Neural progenitor cell (in vitro differentiated cells): ENCODE measurements around the gene TSPAN3. TPM values are rescaled to one million over a fixed set of nuclear protein-coding genes. Genes with fewer than 3 reads are reported as not detected.

Experiments used
- DNase-seq: peaks from one replicate; pipeline ENCODE4 v3.0.0-alpha.2; 2016; ENCODE audit warnings: low spot score
- H2AFZ ChIP-seq: fragments of 200-600 bp; sonication (generic); replicated peaks from 2 replicates; pipeline ENCODE4 v1.6.1; 2016; ENCODE audit warnings: antibody characterized with exemption
- H3F3A ChIP-seq: fragments of 200-600 bp; sonication (generic); 2 replicates; pipeline ENCODE4 v1.6.1; 2016; ENCODE audit warnings: antibody characterized with exemption, low read depth
- H3K27ac ChIP-seq: fragments of 200-600 bp; sonication (generic); 2 replicates; pipeline ENCODE4 v1.5.1; 2016; ENCODE audit warnings: mild to moderate bottlenecking
- H3K27me3 ChIP-seq: fragments of 200-600 bp; sonication (generic); 2 replicates; pipeline ENCODE4 v1.6.1; 2016; ENCODE audit warnings: mild to moderate bottlenecking, moderate library complexity
- H3K36me3 ChIP-seq: fragments of 200-600 bp; sonication (generic); 2 replicates; pipeline ENCODE4 v1.5.1; 2016
- H3K4me1 ChIP-seq: fragments of 200-600 bp; sonication (generic); 2 replicates; pipeline ENCODE4 v1.6.1; 2016; ENCODE audit warnings: mixed run types
- H3K4me2 ChIP-seq: fragments of 200-600 bp; sonication (generic); 2 replicates; pipeline ENCODE4 v1.6.1; 2016
- H3K4me3 ChIP-seq: fragments of 200-600 bp; sonication (generic); 2 replicates; pipeline ENCODE4 v1.5.1; 2016
- H3K79me2 ChIP-seq: fragments of 200-600 bp; sonication (generic); 2 replicates; pipeline ENCODE4 v1.6.1; 2016; ENCODE audit warnings: low read depth
- H3K9ac ChIP-seq: fragments of 200-600 bp; sonication (generic); 2 replicates; pipeline ENCODE4 v1.6.1; 2016
- H3K9me3 ChIP-seq: fragments of 200-600 bp; sonication (generic); 2 replicates; pipeline ENCODE4 v1.5.1; 2016; ENCODE audit warnings: low read depth
- H4K20me1 ChIP-seq: fragments of 200-600 bp; sonication (generic); 2 replicates; pipeline ENCODE4 v1.6.1; 2016; ENCODE audit warnings: low read depth
- H3K27ac Mint-ChIP-seq: 3 replicates; pipeline ENCODE4 v1.8.0; 2021; ENCODE audit warnings: mixed read lengths
- H3K27me3 Mint-ChIP-seq: 2 replicates; pipeline ENCODE4 v1.8.0; 2022; ENCODE audit warnings: low read depth, mild to moderate bottlenecking, inconsistent platforms, moderate library complexity, mixed read lengths; ENCODE audit not compliant: insufficient read depth
- H3K36me3 Mint-ChIP-seq: 3 replicates; pipeline ENCODE4 v1.8.0; 2021; ENCODE audit warnings: mixed read lengths
- H3K4me1 Mint-ChIP-seq: 3 replicates; pipeline ENCODE4 v1.8.0; 2021; ENCODE audit warnings: mixed read lengths
- H3K4me3 Mint-ChIP-seq: 3 replicates; pipeline ENCODE4 v1.8.0; 2021; ENCODE audit warnings: mild to moderate bottlenecking, moderate library complexity, mixed read lengths
- H3K9me3 Mint-ChIP-seq: 3 replicates; pipeline ENCODE4 v1.8.0; 2020; ENCODE audit warnings: mixed read lengths
- EZH2 ChIP-seq: fragments of 200-600 bp; sonication (generic); IDR thresholded peaks from 2 replicates; pipeline ENCODE4 v1.6.1; 2017; ENCODE audit warnings: antibody characterized with exemption, mild to moderate bottlenecking, moderate library complexity
- EZH2phosphoT487 ChIP-seq: fragments of 200-600 bp; sonication (generic); IDR thresholded peaks from 2 replicates; pipeline ENCODE4 v1.6.1; 2017; ENCODE audit warnings: antibody characterized with exemption
- total RNA-seq: library from RNA; depleted of rRNA; stranded (reverse); fragments of >200 nt; gene quantifications from 2 replicates; pipeline ENCODE4 v1.2.3, GENCODE V29; 2015; ENCODE audit warnings: low replicate concordance
- TF ChIP-seq, protein P1 (sequence below): fragments of 200-600 bp; sonication (generic); IDR thresholded peaks from 2 replicates; pipeline ENCODE4 v1.5.1; 2017; ENCODE audit warnings: antibody characterized with exemption, mild to moderate bottlenecking

The TSPAN3 gene
- total RNA-seq, 1 donor from 2014 or later = 474 TPM

DNA sequence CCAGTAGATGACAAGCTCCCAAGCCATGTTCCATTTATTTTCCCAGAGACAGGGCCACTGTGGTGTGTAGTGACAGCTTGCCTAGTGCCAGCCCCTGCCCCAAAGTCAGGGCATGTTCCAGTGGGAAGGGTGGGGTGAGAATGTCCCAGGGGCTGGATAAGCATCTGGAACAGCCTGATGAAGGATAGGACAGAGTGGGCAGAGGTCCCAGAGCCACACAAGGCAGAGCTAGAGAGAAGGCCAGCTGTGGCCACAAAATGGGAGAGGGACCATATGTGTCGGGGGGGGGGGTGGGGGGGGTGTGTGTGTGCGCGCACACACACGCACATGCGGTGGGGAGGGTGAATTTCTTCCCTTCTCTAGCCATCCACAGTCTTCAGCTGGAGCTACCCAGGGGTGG lies 27.0 kb upstream of the TSPAN3 start:
- H3K27ac Mint-ChIP-seq = no peak overlapping the region
- peaks cover 25% of the 10 kb centered on the region for H3K4me1 Mint-ChIP-seq
- Histone ChIP-seq H3F3A (no peaks in the 10 kb centered on the region), H3K9ac (no peak overlapping the region), H3K27ac (no peak overlapping the region), H3K36me3 (no peaks in the 10 kb centered on the region), H3K79me2 (no peaks in the 10 kb centered on the region), H3K4me1 (no peaks in the 10 kb centered on the region), H3K9me3 (no peaks in the 10 kb centered on the region), H3K27me3 (no peaks in the 10 kb centered on the region), H2AFZ (no peak overlapping the region), H3K4me3 (no peak overlapping the region), H4K20me1 (no peaks in the 10 kb centered on the region), H3K4me2 (no peak overlapping the region)
- H3K4me3 Mint-ChIP-seq = no peak overlapping the region
- H3K9me3 Mint-ChIP-seq = no peaks in the 10 kb centered on the region
- peaks cover 8% of the 10 kb centered on the region for H3K27me3 Mint-ChIP-seq
- no peak for DNase-seq
- H3K36me3 Mint-ChIP-seq = no peaks in the 10 kb centered on the region
- no peak for TF ChIP-seq EZH2phosphoT487
- TF ChIP-seq EZH2 = no peak
- TF ChIP-seq, protein P1, sequence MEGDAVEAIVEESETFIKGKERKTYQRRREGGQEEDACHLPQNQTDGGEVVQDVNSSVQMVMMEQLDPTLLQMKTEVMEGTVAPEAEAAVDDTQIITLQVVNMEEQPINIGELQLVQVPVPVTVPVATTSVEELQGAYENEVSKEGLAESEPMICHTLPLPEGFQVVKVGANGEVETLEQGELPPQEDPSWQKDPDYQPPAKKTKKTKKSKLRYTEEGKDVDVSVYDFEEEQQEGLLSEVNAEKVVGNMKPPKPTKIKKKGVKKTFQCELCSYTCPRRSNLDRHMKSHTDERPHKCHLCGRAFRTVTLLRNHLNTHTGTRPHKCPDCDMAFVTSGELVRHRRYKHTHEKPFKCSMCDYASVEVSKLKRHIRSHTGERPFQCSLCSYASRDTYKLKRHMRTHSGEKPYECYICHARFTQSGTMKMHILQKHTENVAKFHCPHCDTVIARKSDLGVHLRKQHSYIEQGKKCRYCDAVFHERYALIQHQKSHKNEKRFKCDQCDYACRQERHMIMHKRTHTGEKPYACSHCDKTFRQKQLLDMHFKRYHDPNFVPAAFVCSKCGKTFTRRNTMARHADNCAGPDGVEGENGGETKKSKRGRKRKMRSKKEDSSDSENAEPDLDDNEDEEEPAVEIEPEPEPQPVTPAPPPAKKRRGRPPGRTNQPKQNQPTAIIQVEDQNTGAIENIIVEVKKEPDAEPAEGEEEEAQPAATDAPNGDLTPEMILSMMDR = no peak

DNA sequence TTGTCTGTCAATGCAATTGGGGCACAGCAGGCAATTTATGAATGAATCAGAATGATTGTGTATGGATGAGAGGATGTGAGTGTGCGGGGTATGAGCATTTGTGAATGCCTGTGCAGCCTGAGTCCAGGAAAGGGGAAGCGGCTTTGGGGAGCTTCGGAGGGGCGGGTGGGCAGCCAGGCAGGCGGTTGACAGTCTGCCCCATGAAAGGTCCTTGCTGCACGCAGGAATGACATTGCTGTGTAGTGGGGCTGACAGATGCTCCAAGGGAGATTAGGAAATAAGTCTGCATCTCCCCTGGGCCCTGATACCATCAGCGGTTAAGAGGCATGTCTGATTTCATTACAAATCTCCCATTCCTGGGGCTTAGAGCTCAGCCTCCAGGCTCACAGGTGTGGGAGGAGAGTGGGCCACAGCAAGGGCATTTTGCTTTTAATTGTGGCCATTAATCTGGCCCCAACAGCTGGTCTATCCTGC lies 26.4 kb upstream of the TSPAN3 start:
- Mint-ChIP-seq H3K4me3 (no peak overlapping the region), H3K36me3 (no peaks in the 10 kb centered on the region), H3K27me3 (peaks cover 8% of the 10 kb centered on the region), H3K9me3 (no peaks in the 10 kb centered on the region), H3K27ac (no peak overlapping the region), H3K4me1 (peaks cover 25% of the 10 kb centered on the region)
- Histone ChIP-seq H2AFZ (no peak overlapping the region), H3K4me1 (no peaks in the 10 kb centered on the region), H4K20me1 (no peaks in the 10 kb centered on the region), H3K4me2 (no peak overlapping the region), H3K4me3 (no peak overlapping the region), H3K27me3 (no peaks in the 10 kb centered on the region), H3K79me2 (no peaks in the 10 kb centered on the region), H3K9ac (no peak overlapping the region), H3K36me3 (no peaks in the 10 kb centered on the region), H3K9me3 (no peaks in the 10 kb centered on the region), H3K27ac (no peak overlapping the region), H3F3A (no peaks in the 10 kb centered on the region)
- no peak for DNase-seq
- TF ChIP-seq EZH2phosphoT487 (no peak), EZH2 (no peak)
- TF ChIP-seq, protein P1 = no peak

DNA sequence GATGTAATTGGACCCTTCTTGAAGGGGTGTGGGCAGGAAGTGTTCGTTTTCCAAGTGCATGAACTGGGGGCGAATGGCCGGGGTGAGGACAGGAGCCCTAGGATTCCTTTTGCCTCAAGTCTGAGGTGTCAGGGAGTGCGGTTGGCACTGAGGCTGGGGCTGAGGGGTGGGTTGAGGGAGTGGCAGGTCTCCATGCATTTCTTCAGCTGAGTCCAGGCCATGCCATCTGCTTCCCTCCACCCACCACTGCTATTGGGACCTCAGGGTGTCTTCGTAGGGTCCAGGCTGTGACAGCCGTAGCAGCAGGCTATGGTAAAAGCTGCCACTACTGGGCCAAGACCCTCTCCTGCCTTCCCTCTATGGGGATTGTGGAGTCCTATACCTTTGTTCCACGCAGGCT lies 25.6 kb upstream of the TSPAN3 start:
- H3K27me3 ChIP-seq = no peaks in the 10 kb centered on the region
- H3K36me3 ChIP-seq = no peaks in the 10 kb centered on the region
- DNase-seq = no peak

More for the DNA sequence above, 25.6 kb upstream of the TSPAN3 start:
- TF ChIP-seq, protein P1 = no peak
- TF ChIP-seq EZH2phosphoT487 = no peak
- TF ChIP-seq EZH2 = no peak
- no peak overlapping the region for H3K27ac Mint-ChIP-seq
- Histone ChIP-seq H3K9me3 (no peaks in the 10 kb centered on the region), H2AFZ (no peak overlapping the region), H4K20me1 (no peaks in the 10 kb centered on the region), H3F3A (no peaks in the 10 kb centered on the region), H3K9ac (no peak overlapping the region), H3K79me2 (no peaks in the 10 kb centered on the region), H3K4me2 (no peak overlapping the region), H3K4me3 (no peak overlapping the region), H3K4me1 (no peaks in the 10 kb centered on the region), H3K27ac (no peak overlapping the region)
- peaks cover 8% of the 10 kb centered on the region for H3K27me3 Mint-ChIP-seq
- no peak overlapping the region for H3K4me3 Mint-ChIP-seq
- no peaks in the 10 kb centered on the region for H3K9me3 Mint-ChIP-seq
- peaks cover 23% of the 10 kb centered on the region for H3K4me1 Mint-ChIP-seq
- no peaks in the 10 kb centered on the region for H3K36me3 Mint-ChIP-seq
